Tibial artery (tissue), 4 donors: ENCODE data around the gene LOXL1.

Source experiments
- DNase-seq, 2 donors: peaks; one replicate each; pipeline ENCODE4 v3.0.0-alpha.2; 2019
- H3K27ac ChIP-seq, 2 donors: fragments of 200-600 bp; sonication (generic) in 1 of 2; 1 replicate in 1 of 2; 2 replicates in 1 of 2; pipeline ENCODE4 v1.5.1; 2018 to 2019; ENCODE audit warnings: mild to moderate bottlenecking in 1 of 2
- H3K27me3 ChIP-seq, 2 donors: fragments of 200-600 bp; sonication (generic) in 1 of 2; one replicate each; pipeline versions ENCODE4 v1.5.1 to v1.6.0; 2016 to 2019
- H3K36me3 ChIP-seq, 3 donors: fragments of 200-600 bp; sonication (generic) in 2 of 3; one replicate each; pipeline ENCODE4 v1.5.1; 2016 to 2019; ENCODE audit warnings: mild to moderate bottlenecking in 2 of 3
- H3K4me1 ChIP-seq, 4 donors: fragments of 200-600 bp; sonication (generic) in 2 of 4; 1 replicate in 3 of 4; 2 replicates in 1 of 4; pipeline ENCODE4 v1.5.1; 2016 to 2019
- H3K4me3 ChIP-seq, 2 donors: fragments of 200-600 bp; sonication (generic) in 1 of 2; 1 replicate in 1 of 2; 2 replicates in 1 of 2; pipeline ENCODE4 v1.5.1; 2018 to 2019; ENCODE audit warnings: mild to moderate bottlenecking in 2 of 2
- H3K9me3 ChIP-seq, 3 donors: fragments of 200-600 bp; sonication (generic) in 1 of 3; one replicate each; pipeline ENCODE4 v1.5.1; 2016 to 2019
- intact Hi-C: fragments of 100-400 bp; cut with DNase I; formaldehyde crosslinking; loops from one replicate; pipeline ENCODE4 v1.15.0; 2023; ENCODE audit warnings: low total_unique reads
- TF ChIP-seq, protein P1 (sequence below), 2 experiments: fragments of 200-600 bp in 1 of 2; fragments of 450-650 bp in 1 of 2; IDR thresholded peaks; one replicate each; pipeline ENCODE4 v1.5.1; 2017 to 2019; ENCODE audit warnings: antibody characterized with exemption in 2 of 2, mild to moderate bottlenecking in 1 of 2, moderate library complexity in 1 of 2

LOXL1 gene

DNA sequence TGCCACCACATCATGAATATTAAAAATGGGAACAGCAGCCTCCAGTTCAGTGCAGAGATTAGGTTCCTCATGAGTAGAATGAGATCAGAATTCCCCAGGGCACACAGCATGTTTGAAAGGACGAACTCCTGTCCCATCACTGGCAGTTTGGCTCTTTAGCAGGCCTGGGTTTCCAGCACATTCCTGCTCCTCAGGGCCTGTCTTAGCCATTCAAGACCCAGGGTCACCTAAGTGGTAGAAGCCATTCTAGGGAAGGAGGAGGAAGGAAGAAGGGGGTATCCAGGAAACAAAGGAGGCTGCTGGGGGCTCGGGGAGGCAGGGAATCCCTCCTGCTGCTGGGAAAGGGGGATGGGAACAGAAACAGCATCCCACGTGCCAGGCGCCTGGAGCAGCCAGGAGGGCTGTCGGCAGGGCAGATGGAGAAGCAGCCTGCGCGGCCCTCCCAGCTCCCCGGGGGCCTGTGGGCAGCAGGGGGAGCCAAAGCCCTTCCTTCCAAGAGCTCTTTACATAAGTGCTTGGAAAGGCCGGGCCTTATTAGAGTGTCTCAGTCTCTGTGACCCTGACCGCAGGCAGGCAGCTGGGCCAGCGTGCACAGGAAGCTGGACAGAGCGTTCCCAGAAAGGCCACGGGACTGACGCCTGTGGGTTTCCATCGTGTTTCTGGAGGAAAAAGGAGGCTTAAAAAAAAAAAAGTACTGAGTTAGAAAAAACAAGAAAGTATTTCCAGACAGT is 24.7 kb downstream of the LOXL1 start:
- intact Hi-C loops: no loop called here
- Histone ChIP-seq H3K4me1 (peaks cover 15 to 40% (median 27%) of the 10 kb centered on the region in 4 donors), H3K27me3 (no peaks in the 10 kb centered on the region), H3K27ac (peak overlapping the region; percentile 95 to 97), H3K36me3 (peaks cover 17 to 38% (median 36%) of the 10 kb centered on the region in 3 donors), H3K4me3 (no peak overlapping the region), H3K9me3 (no peaks in the 10 kb centered on the region)
- peak; percentile 98 to 99 for DNase-seq
- TF ChIP-seq, protein P1, sequence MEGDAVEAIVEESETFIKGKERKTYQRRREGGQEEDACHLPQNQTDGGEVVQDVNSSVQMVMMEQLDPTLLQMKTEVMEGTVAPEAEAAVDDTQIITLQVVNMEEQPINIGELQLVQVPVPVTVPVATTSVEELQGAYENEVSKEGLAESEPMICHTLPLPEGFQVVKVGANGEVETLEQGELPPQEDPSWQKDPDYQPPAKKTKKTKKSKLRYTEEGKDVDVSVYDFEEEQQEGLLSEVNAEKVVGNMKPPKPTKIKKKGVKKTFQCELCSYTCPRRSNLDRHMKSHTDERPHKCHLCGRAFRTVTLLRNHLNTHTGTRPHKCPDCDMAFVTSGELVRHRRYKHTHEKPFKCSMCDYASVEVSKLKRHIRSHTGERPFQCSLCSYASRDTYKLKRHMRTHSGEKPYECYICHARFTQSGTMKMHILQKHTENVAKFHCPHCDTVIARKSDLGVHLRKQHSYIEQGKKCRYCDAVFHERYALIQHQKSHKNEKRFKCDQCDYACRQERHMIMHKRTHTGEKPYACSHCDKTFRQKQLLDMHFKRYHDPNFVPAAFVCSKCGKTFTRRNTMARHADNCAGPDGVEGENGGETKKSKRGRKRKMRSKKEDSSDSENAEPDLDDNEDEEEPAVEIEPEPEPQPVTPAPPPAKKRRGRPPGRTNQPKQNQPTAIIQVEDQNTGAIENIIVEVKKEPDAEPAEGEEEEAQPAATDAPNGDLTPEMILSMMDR (IDR thresholded peaks at IDR 0.05): peak; percentile 75 to 90

DNA sequence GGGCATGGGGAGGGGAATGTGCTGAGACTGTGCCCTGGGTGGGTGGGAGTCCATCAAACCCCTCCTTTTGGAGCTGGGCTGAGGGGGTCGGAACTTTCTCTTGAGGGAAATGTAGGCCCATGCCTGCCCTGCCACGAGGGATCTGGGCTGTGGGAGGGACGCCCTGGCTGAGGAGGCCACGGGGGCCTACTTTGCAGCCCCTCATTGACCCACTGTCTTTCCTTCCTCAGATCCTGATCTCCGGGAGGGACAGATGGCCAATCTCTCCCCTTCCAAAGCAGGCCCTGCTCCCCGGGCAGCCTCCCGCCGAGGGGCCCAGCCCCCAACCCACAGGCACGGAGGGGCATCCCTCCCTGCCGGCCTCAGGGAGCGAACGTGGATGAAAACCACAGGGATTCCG is 25.3 kb downstream of the LOXL1 start:
- Histone ChIP-seq H3K36me3 (peaks cover 17 to 33% (median 32%) of the 10 kb centered on the region in 3 donors), H3K27me3 (no peaks in the 10 kb centered on the region), H3K9me3 (no peaks in the 10 kb centered on the region), H3K4me1 (peaks cover 15 to 46% (median 31%) of the 10 kb centered on the region in 4 donors), H3K27ac (peak overlapping the region; percentile 95 to 97), H3K4me3 (no peak overlapping the region)
- intact Hi-C loops: no loop called here
- TF ChIP-seq, protein P1 (IDR thresholded peaks at IDR 0.05): no peak
- no peak for DNase-seq

DNA sequence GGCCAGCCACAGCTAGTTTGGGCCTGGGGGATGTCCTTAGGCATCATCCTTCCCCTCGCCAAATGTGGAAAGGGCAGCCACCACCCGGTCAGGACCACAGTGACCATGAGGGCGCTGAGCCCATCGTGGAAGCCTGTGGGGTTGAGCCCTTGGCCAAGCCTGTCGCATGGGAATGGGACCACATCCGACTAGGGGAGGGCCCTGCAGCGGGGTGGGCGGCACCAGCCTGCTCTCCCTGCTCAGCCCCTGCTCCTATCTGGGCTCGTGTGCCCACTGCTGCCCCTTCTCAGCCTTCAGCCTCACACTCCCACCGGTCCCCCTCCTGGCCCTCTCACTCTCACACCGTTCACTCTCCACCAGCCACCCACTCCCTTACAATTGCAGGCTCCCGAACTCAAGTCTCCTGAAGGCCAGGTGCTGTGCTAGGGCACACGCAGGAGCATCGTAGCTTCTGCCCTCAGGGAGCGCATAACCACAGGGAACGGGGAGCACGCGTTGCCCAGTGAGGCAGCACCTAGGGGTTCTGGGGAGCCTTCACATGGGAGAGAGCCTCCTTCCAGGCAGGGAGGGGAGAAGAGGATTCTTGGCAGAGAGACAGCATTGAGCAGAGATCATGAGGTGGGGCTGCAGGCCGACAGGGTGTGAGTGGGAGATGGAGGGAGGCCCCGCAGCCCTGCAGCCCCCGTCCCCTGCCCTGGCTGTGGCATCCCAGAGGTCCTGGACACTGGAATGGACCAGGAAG is 26.1 kb downstream of the LOXL1 start:
- TF ChIP-seq, protein P1 (IDR thresholded peaks at IDR 0.05): no peak
- intact Hi-C loops: no loop called here
- peak in 1 of 2 donors; percentile 72 for DNase-seq
- H3K27ac ChIP-seq: peak overlapping the region; percentile 95 to 97
- no peaks in the 10 kb centered on the region for H3K9me3 ChIP-seq
- no peak overlapping the region for H3K4me3 ChIP-seq
- peaks cover 12 to 26% (median 25%) of the 10 kb centered on the region in 3 donors for H3K36me3 ChIP-seq
- H3K4me1 ChIP-seq: peaks cover 15 to 53% (median 39%) of the 10 kb centered on the region in 4 donors
- H3K27me3 ChIP-seq: no peaks in the 10 kb centered on the region

DNA sequence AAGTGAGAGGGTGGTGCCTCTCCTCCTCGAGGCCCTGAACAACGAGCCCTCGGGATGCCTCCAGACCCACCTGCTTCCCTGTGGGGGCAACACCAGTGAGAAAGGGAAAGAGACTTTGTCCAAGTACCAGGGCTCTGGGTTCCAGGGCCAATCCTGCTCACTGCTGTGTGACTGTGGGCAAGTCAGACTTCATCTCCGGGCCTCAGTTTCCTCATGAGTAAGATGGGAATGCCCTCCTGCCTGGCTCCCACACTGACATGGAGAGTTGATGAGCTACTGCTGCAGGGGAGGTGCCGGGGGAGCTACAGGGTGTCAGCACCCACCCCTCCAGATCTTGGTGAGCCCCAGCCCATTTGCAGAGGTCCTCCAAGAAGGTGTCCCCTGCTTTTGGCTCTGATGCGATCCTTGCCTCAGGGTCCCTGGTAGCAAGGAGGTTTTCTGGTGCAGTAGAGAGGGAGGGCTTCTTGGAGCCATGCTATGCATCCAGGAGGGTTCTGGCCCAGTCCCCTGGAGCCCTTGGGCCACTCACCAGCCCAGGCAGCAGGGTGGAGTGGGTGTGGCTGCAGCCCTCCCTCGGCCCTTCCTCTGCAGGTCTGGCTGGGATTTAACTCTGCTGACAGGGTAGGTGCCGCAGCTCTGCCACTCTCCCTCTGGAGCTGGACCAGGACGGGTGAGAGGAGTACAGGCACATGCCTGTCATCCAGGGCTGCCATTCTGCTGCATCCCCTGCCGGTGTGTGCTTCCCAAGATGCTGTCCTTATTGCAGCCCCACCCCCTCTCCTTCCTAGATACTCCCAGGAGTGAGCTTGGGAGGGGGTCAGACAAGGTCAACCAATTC is 26.9 kb downstream of the LOXL1 start:
- H3K4me3 ChIP-seq: no peak overlapping the region
- TF ChIP-seq, protein P1 (IDR thresholded peaks at IDR 0.05): no peak
- intact Hi-C loops: no loop called here
- H3K27ac ChIP-seq: peak overlapping the region; percentile 95 to 97
- H3K36me3 ChIP-seq: peaks cover 6 to 18% (median 17%) of the 10 kb centered on the region in 3 donors
- H3K27me3 ChIP-seq: no peaks in the 10 kb centered on the region
- peaks cover 15 to 55% (median 40%) of the 10 kb centered on the region in 4 donors for H3K4me1 ChIP-seq
- no peaks in the 10 kb centered on the region for H3K9me3 ChIP-seq
- DNase-seq: peak; percentile 19 to 67
